HCT116 (cell line): ENCODE data around the gene OR11H1. TPM values are rescaled to one million over a fixed set of nuclear protein-coding genes. Genes with fewer than 3 reads are reported as not detected.
"Not testable (repeated sequence)": the region's sequence is repeated elsewhere in the genome, so short reads cannot be mapped to it uniquely, and the experiment has no call there.

ENCODE experiments used
- ATAC-seq: fragments of 200-7000 bp; cut with Tn5 transposase; 2 replicates; pipeline ENCODE4 v1.9.1; 2020; ENCODE audit warnings: mild to moderate bottlenecking, moderate library complexity
- Bru-seq: library from RNA; stranded (reverse); fragments of 400-500 nt; gene quantifications from one replicate; lab custom pipeline; 2021; lab: Mats Ljungman, UMichigan
- BruChase-seq, 2 experiments: library from RNA; stranded (reverse); fragments of 400-500 nt; gene quantifications; one replicate each; lab custom pipeline; 2021; lab: Mats Ljungman, UMichigan
- BruUV-seq: library from RNA; stranded (reverse); fragments of 400-500 nt; replicated peaks from 2 replicates; lab custom pipeline; 2021; lab: Mats Ljungman, UMichigan
- CTCF ChIA-PET: fragments of 300-600 bp; sonication (Branson Sonifier 250); formaldehyde crosslinking; loops from one replicate; lab custom pipeline; 2021; ENCODE audit warnings: antibody characterized with exemption; lab: Charles Lee
- POLR2A ChIA-PET: fragments of 300-600, 350-600 bp; sonication (Branson Sonifier 250); formaldehyde crosslinking; loops from one replicate; lab custom pipeline; 2021; ENCODE audit warnings: antibody characterized with exemption; lab: Charles Lee
- RAD21 ChIA-PET, 2 experiments: fragments of 300-600 bp; sonication (Branson Sonifier 250); formaldehyde crosslinking; loops; one replicate each; lab custom pipeline; 2023; ENCODE audit warnings: low total read pairs in 2 of 2; ENCODE audit not compliant: uncharacterized antibody in 2 of 2, unreplicated experiment in 2 of 2, low non-redundant PET in 1 of 2; lab: Charles Lee
- DNase-seq: peaks from one replicate; pipeline ENCODE4 v3.0.0-alpha.2; 2010; ENCODE audit warnings: low read depth, low spot score
- H2AFZ ChIP-seq: fragments of 200-600 bp; shearing (Covaris generic), sonication (generic); 2 replicates; pipeline ENCODE4 v1.6.1; 2017; ENCODE audit warnings: low read depth, mixed run types, mixed read lengths, antibody characterized with exemption, low read length; ENCODE audit not compliant: poor library complexity, severe bottlenecking
- H3K27ac ChIP-seq: 2 replicates; pipeline ENCODE4 v1.5.1; 2012; ENCODE audit warnings: low read depth, low read length
- H3K27me3 ChIP-seq: fragments of 200-600 bp; sonication (generic); 2 replicates; pipeline ENCODE4 v1.6.1; 2016; ENCODE audit warnings: mixed run types, low read length, mixed read lengths; ENCODE audit not compliant: insufficient read depth
- H3K36me3 ChIP-seq, 2 experiments: fragments of 200-500 bp in 1 of 2; fragments of 200-600 bp in 1 of 2; sonication (Bioruptor generic) in 1 of 2; sonication (generic) in 1 of 2; 2 replicates each; pipeline versions ENCODE4 v1.5.1 to v1.6.1; 2014 to 2016; ENCODE audit warnings: low read length in 2 of 2, inconsistent platforms in 1 of 2, mixed read lengths in 1 of 2, mixed run types in 1 of 2; ENCODE audit not compliant: insufficient read depth in 2 of 2, control insufficient read depth in 1 of 2
- H3K4me1 ChIP-seq, 2 experiments: fragments of 200-600 bp in 1 of 2; sonication (generic) in 1 of 2; 2 replicates each; pipeline versions ENCODE4 v1.5.1 to v1.6.1; 2012 to 2017; ENCODE audit warnings: low read length in 2 of 2, inconsistent platforms in 1 of 2, mild to moderate bottlenecking in 1 of 2, mixed read lengths in 1 of 2, mixed run types in 1 of 2, moderate library complexity in 1 of 2; ENCODE audit not compliant: insufficient read depth in 2 of 2, control insufficient read depth in 1 of 2
- H3K4me2 ChIP-seq: fragments of 200-600 bp; sonication (generic); 2 replicates; pipeline ENCODE4 v1.6.1; 2017; ENCODE audit warnings: mixed run types, low read length, mixed read lengths
- H3K4me3 ChIP-seq, 2 experiments: fragments of 200-600 bp in 1 of 2; sonication (generic) in 1 of 2; replicated peaks in 1 of 2; 2 replicates each; pipeline ENCODE4 v1.5.1; 2011 to 2016; ENCODE audit warnings: low read length in 2 of 2, control low read depth in 1 of 2, low read depth in 1 of 2, mild to moderate bottlenecking in 1 of 2, mixed read lengths in 1 of 2, mixed run types in 1 of 2
- H3K79me2 ChIP-seq: fragments of 200-600 bp; sonication (generic); 2 replicates; pipeline ENCODE4 v1.6.1; 2017; ENCODE audit warnings: mild to moderate bottlenecking, mixed run types, low read length, moderate library complexity, mixed read lengths; ENCODE audit not compliant: insufficient read depth
- H3K9ac ChIP-seq: fragments of 200-600 bp; sonication (generic); 2 replicates; pipeline ENCODE4 v1.6.1; 2016; ENCODE audit warnings: low read length, mixed read lengths
- H3K9me2 ChIP-seq: fragments of 200-600 bp; sonication (generic), shearing (Covaris generic); 2 replicates; pipeline ENCODE4 v1.6.1; 2017; ENCODE audit warnings: mixed run types, mild to moderate bottlenecking, moderate library complexity; ENCODE audit not compliant: insufficient read depth
- H3K9me3 ChIP-seq, 2 experiments: fragments of 200-500 bp in 1 of 2; fragments of 200-600 bp in 1 of 2; sonication (Bioruptor generic) in 1 of 2; sonication (generic) in 1 of 2; 2 replicates each; pipeline ENCODE4 v1.6.1; 2014 to 2017; ENCODE audit warnings: low read length in 2 of 2, mixed read lengths in 2 of 2, inconsistent platforms in 1 of 2, low read depth in 1 of 2, mild to moderate bottlenecking in 1 of 2, mixed run types in 1 of 2, moderate library complexity in 1 of 2; ENCODE audit not compliant: control insufficient read depth in 1 of 2, insufficient read depth in 1 of 2
- H4K20me1 ChIP-seq: fragments of 200-600 bp; sonication (generic), shearing (Covaris generic); 2 replicates; pipeline ENCODE4 v1.6.1; 2017; ENCODE audit warnings: mixed run types, mild to moderate bottlenecking, moderate library complexity; ENCODE audit not compliant: insufficient read depth
- intact Hi-C: fragments of 100-400 bp; cut with micrococcal nuclease; formaldehyde crosslinking; loops from 2 replicates; pipeline ENCODE4 v1.10.0; 2022
- long read RNA-seq: library from polyadenylated mRNA; unstranded; transcript quantifications from one replicate; pipeline ENCODE4 v2.0.0, GENCODE V29; 2021; ENCODE audit not compliant: unreplicated experiment
- polyA plus RNA-seq: library from polyadenylated mRNA; unstranded; fragments of >200 nt; gene quantifications from 2 replicates; pipeline ENCODE4 v1.2.1, GENCODE V29; 2012; ENCODE audit warnings: missing spikeins
- total RNA-seq: library from RNA; stranded (reverse); gene quantifications from one replicate; pipeline ENCODE4 v1.2.1, GENCODE V29; 2021; ENCODE audit not compliant: unreplicated experiment

OR11H1 gene
- total RNA-seq (not detected), Bru-seq, nascent RNA (not detected), BruChase-seq, experiment 1, labeled RNA remaining after a 6-hour chase (not detected), BruChase-seq, experiment 2, labeled RNA remaining after a 2-hour chase (not detected)
- polyA plus RNA-seq = not detected in 2 replicates
- long read RNA-seq = 0 reads

DNA sequence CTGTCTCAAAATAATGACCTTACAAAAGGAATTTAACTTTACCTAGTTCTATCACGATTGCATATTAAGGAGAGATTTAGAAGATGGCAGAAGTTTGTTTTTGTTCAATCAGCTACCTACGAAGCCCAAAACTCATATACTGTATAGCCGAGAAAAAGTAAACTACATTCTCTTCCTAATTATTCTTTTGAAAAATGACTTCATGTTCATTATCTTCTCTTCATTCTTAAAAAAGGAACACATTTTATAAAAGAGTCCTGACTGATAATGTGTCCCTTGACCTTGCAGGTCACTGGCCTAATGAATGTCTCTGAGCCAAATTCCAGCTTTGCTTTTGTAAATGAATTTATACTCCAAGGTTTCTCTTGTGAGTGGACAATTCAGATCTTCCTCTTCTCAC lies at the start of gene OR11H1:
TSS of gene OR11H1 (plus strand) at position 301 of the 400 bp plus-strand sequence. CDS start at position 301, 0 bp downstream.
- H3K27me3 ChIP-seq, H3K4me3 ChIP-seq, RAD21 ChIA-PET, DNase-seq, H3K27ac ChIP-seq, intact Hi-C loops, H4K20me1 ChIP-seq, H2AFZ ChIP-seq, H3K9me3 ChIP-seq, H3K4me2 ChIP-seq, POLR2A ChIA-PET, CTCF ChIA-PET, H3K9me2 ChIP-seq, BruUV-seq, H3K36me3 ChIP-seq, ATAC-seq, H3K4me1 ChIP-seq, H3K9ac ChIP-seq, H3K79me2 ChIP-seq: not testable (repeated sequence)

DNA sequence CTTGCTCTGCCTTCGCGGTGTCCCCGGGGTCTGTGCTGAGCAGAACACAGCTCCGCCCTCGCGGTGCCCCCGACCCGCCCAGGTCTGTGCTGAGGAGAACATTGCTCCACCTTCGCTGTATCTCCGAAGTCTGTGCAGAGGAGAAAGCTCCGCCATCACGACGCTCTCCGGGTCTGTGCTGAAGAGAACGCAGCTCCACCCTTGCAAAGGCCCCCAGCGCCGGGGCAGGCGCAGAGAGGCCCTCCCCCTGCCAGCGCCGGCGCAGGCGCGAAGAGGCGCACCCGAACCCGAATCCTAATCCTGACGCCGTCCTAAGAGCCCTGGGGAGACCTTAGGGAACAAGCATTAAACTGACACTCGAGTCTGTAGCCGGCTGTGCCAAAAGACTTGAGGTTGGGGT lies 18.0 kb upstream of the OR11H1 start:
- DNase-seq, H3K9ac ChIP-seq, H2AFZ ChIP-seq, RAD21 ChIA-PET, BruUV-seq, H3K9me3 ChIP-seq, CTCF ChIA-PET, H3K27ac ChIP-seq, H4K20me1 ChIP-seq, H3K4me1 ChIP-seq, H3K27me3 ChIP-seq, intact Hi-C loops, H3K9me2 ChIP-seq, ATAC-seq, POLR2A ChIA-PET, H3K79me2 ChIP-seq, H3K4me3 ChIP-seq, H3K4me2 ChIP-seq, H3K36me3 ChIP-seq: not testable (repeated sequence)

GRCh38 chr22:15515896-15516295 lies 12.1 kb upstream of the OR11H1 start:
- DNase-seq, H3K27ac ChIP-seq, H3K4me1 ChIP-seq, H3K9ac ChIP-seq, RAD21 ChIA-PET, H3K9me3 ChIP-seq, H3K9me2 ChIP-seq, H3K4me2 ChIP-seq, H2AFZ ChIP-seq, ATAC-seq, H3K4me3 ChIP-seq, CTCF ChIA-PET, H3K36me3 ChIP-seq, BruUV-seq, H3K27me3 ChIP-seq, H3K79me2 ChIP-seq, POLR2A ChIA-PET, H4K20me1 ChIP-seq, intact Hi-C loops: not testable (repeated sequence)

- H3K9me3 ChIP-seq, H4K20me1 ChIP-seq, H3K9me2 ChIP-seq, H3K9ac ChIP-seq, RAD21 ChIA-PET, H3K4me2 ChIP-seq, ATAC-seq, H3K27me3 ChIP-seq, H3K4me1 ChIP-seq, H3K79me2 ChIP-seq, CTCF ChIA-PET, H3K36me3 ChIP-seq, H3K4me3 ChIP-seq, H2AFZ ChIP-seq, intact Hi-C loops, POLR2A ChIA-PET, H3K27ac ChIP-seq, BruUV-seq, DNase-seq: not testable (repeated sequence)
These were observed 25.8 kb downstream of the OR11H1 start for GRCh38 chr22:15553767-15554166.
